ENCODE results near the gene CD300E.

The CD300E gene

DNA sequence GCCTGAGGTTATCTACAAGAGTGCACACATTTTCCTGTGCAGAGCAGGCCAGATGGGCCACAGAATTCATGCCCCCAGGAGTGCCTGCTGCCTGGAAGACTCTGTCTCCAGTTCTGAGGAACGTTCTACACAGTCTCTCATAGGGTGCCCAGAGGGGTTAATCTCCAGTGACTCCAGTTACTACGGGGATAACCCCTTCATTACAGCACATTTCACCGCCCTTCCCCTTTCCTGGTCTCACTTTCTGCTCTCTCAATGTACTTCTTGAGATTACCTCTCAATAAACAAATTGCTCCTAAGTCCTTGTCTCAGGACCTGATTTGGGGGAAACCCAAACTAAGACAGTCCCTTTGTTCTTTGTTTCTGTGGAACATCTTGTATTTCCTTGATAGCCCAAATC, 62.0 kb downstream of the CD300E start:
- no peak overlapping the region for H3K27ac ChIP-seq (ENCODE audit: low read depth, low read length)
- no peaks in the 10 kb centered on the region for H3K9me3 ChIP-seq (ENCODE audit: low read length)
- H3K36me3 ChIP-seq (ENCODE audit: insufficient read depth, low read length), result no peaks in the 10 kb centered on the region
- no peak overlapping the region for H3K4me3 ChIP-seq (ENCODE audit: low read depth in 1 of 2, low read length in 2 of 2)
- H3K27me3 ChIP-seq (ENCODE audit: control insufficient read depth in 1 of 2, insufficient read depth in 2 of 2, low read length in 2 of 2), result no peaks in the 10 kb centered on the region
- H3K9ac ChIP-seq (ENCODE audit: low read length), result no peak overlapping the region
- H3K4me1 ChIP-seq (ENCODE audit: insufficient read depth, low read length), result no peaks in the 10 kb centered on the region

All from muscle layer of colon (tissue), 2 donors.